ENCODE results near the gene NAGK. TPM values are rescaled to one million over a fixed set of nuclear protein-coding genes. Genes with fewer than 3 reads are reported as not detected.

NAGK gene
- total RNA-seq, 2 experiments from 2014 or later: 47.5 to 54.7 TPM

DNA sequence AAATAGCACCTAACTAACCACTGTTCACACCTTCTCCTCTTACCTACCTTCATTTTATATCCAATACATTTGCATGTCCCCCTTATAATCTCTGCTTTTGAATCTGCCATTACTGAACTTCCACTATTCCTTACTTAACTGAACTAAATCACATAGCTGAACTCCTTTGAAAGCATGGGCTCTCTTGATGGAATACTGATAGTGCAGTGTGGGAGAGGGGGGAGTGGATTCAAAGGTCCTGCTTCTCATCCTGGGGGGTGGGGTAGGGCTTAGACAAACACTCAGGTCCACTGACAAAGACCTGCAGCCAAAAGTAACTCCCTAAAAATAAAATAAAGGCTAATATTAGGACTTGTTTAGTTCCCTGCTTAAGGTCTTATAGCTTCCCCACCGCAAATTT lies 53.0 kb downstream of the NAGK start:
- no peak overlapping the region for H3K4me3 Mint-ChIP-seq
- intact Hi-C loops (cut with micrococcal nuclease): no loop called here
- no peaks in the 10 kb centered on the region for H3K9me3 Mint-ChIP-seq
- ChIA-PET POLR2A (interaction anchor here (1.5 kb wide), 1 partner anchor 9 kb away, joined by 4 read pairs; the partner anchor contains the start of genes MCEE and MPHOSPH10), CTCF (interaction anchor here (1.3 kb wide), 1 partner anchor 20 kb away, joined by 8 read pairs; no protein-coding TSS in a partner anchor)
- H3K27ac Mint-ChIP-seq: no peak overlapping the region
- H3K27me3 Mint-ChIP-seq: no peaks in the 10 kb centered on the region
- H3K36me3 Mint-ChIP-seq: peaks cover 19% of the 10 kb centered on the region
- DNase-seq: no peak
- H3K4me1 Mint-ChIP-seq (ENCODE audit: low read depth): peaks cover 3% of the 10 kb centered on the region

DNA sequence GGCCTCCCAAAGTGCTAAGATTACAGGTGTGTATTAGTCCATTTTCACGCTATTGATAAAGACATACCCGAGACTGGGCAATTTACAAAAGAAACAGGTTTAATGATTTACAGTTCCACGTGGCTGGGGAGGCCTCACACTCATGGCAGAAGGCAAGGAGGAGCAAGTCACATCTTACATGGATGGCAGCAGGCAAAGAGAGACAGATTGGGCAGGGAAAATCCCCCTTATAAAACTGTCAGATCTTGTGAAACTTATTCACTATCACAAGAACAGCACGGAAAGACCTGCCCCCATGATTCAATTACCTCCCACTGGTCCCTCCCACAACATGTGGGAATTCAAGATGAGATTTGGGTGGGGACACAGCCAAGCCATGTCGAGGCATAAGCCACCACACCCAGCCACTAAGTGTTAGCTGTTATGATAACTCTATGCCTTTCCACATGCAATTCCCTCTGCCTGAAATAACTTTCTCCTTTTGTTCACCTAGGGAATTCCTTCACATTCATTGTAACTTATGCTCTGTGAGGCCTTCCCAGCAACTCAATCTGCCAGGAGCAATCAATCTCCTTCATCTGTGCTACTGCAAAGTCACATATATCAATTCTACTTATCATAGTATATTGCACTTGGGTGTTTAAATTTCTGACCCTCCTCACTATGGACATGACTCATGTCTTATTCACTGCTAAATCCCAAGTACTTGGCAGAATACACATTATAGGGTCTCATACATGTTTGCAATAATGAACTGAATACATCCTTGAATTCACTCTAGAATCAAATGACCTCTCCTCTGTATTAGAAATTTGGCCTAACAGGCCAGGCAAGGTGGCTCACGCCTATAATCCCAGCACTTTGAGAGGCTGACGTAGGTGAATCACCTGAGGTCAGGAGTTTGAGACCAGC lies 54.2 kb downstream of the NAGK start:
- H3K4me1 Mint-ChIP-seq (ENCODE audit: low read depth): peaks cover 3% of the 10 kb centered on the region
- DNase-seq: no peak
- CTCF ChIA-PET: no interaction called here
- no peaks in the 10 kb centered on the region for H3K9me3 Mint-ChIP-seq
- intact Hi-C loops (cut with micrococcal nuclease): no loop called here
- no peaks in the 10 kb centered on the region for H3K27me3 Mint-ChIP-seq
- POLR2A ChIA-PET: no interaction called here
- no peak overlapping the region for H3K27ac Mint-ChIP-seq
- peaks cover 15% of the 10 kb centered on the region for H3K36me3 Mint-ChIP-seq
- H3K4me3 Mint-ChIP-seq: no peak overlapping the region

DNA sequence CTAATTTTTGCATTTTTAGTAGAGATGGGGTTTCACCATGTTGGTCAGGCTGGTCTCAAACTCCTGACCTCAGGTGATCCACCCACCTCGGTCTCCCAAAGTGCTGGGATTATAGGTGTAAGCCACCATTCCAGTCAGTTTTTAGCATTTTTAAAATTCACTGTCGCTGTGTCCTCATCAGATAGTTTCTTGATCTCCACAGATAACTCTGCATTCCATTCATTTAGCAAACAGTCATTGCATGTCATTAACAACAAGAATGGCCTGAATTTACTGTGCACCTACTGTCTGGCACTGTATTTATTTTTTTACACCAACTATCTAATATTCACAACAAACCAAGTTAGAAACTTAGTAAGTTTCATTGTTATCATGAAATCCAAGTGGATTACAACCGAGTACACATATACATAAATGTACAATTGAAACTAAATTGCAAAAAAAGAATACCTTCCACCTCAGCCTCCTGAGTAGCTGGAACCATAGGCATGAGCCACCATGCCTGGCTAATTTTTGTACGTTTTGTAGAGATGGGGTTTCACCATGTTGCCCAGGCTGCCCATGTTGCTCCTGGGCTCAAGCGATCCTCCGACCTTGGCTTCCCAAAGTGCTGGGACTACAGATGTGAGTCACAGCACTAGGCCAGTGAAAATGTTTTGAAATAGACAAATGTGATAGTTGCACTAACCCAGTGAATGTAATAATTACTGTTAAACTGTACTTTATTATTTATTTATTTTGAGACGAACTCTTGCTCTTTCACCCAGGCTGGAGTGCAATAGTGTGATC lies 57.3 kb downstream of the NAGK start:
- intact Hi-C loops (cut with micrococcal nuclease): no loop called here
- peaks cover 10% of the 10 kb centered on the region for H3K36me3 Mint-ChIP-seq
- POLR2A ChIA-PET: no interaction called here
- H3K27me3 Mint-ChIP-seq: no peaks in the 10 kb centered on the region
- H3K27ac Mint-ChIP-seq: no peak overlapping the region
- H3K4me1 Mint-ChIP-seq (ENCODE audit: low read depth): peaks cover 11% of the 10 kb centered on the region
- no peaks in the 10 kb centered on the region for H3K9me3 Mint-ChIP-seq
- CTCF ChIA-PET: interaction anchor here (0.6 to 2.0 kb wide), 5 partner anchors 18 to 125 kb away, joined by 3 to 5 read pairs (median 4); no protein-coding TSS in a partner anchor
- DNase-seq: no peak
- no peak overlapping the region for H3K4me3 Mint-ChIP-seq

DNA sequence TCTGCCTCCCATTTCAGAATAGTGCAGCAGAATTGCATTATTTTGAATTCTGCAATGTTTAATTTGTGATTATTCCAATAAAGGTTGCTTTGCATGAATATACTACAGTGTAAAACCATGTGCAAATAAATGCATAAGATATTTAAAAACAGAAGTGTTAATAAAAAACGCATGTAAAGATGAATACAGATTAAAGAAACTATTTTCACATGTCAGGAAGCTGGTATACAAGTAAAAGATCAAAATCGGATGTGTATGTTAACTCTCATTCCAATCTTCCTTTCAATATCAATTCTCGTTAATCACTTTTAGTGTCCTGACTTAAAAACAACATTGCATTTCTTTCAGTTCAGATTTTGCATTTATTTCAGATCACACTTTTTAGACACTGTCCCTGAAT lies 58.5 kb downstream of the NAGK start:
- DNase-seq: no peak
- Mint-ChIP-seq H3K4me3 (no peak overlapping the region), H3K27ac (no peak overlapping the region), H3K27me3 (no peaks in the 10 kb centered on the region), H3K9me3 (no peaks in the 10 kb centered on the region), H3K4me1 (ENCODE audit: low read depth) (peaks cover 11% of the 10 kb centered on the region), H3K36me3 (peaks cover 10% of the 10 kb centered on the region)
- ChIA-PET POLR2A (no interaction called here), CTCF (interaction anchor here (0.8 to 2.0 kb wide), 4 partner anchors 24 to 126 kb away, joined by 3 to 5 read pairs (median 4); no protein-coding TSS in a partner anchor)
- intact Hi-C loops (cut with micrococcal nuclease): no loop called here

Other genes starting within 250 kb of the NAGK start
- gene CLEC4F, start 248.0 kb upstream of the NAGK start, total RNA-seq: not detected
- not detected for gene CD207, start 232.8 kb upstream of the NAGK start, total RNA-seq
- not detected for gene VAX2, start 168.1 kb upstream of the NAGK start, total RNA-seq
- not detected for gene ATP6V1B1, start 132.7 kb upstream of the NAGK start, total RNA-seq
- gene ANKRD53, start 90.0 kb upstream of the NAGK start, total RNA-seq: not detected
- gene TEX261, start 73.8 kb upstream of the NAGK start, total RNA-seq: 10 to 100 TPM; 29.0 to 29.9 TPM
- 10 to 100 TPM; 12.0 to 16.1 TPM for gene MCEE, start 61.6 kb downstream of the NAGK start, total RNA-seq
- gene MPHOSPH10, start 62.0 kb downstream of the NAGK start, total RNA-seq: 10 to 100 TPM; 37.1 to 38.5 TPM
- 1 to 10 TPM; 2.2 TPM for gene PAIP2B, start 158.5 kb downstream of the NAGK start, total RNA-seq